Chondrocyte (in vitro differentiated cells): Measurements from ENCODE around the gene ST7L. TPM values are rescaled to one million over a fixed set of nuclear protein-coding genes. Genes with fewer than 3 reads are reported as not detected.

ENCODE experiments used
- DNase-seq: peaks from one replicate; pipeline ENCODE4 v3.0.0; 2021; ENCODE audit warnings: mixed read lengths, low spot score
- H3K27ac Mint-ChIP-seq: one replicate; pipeline ENCODE4 v1.8.0; 2021; ENCODE audit warnings: mild to moderate bottlenecking, moderate library complexity, mixed read lengths; ENCODE audit not compliant: unreplicated experiment
- H3K27me3 Mint-ChIP-seq: 2 replicates; pipeline ENCODE4 v1.8.0; 2021; ENCODE audit warnings: low read depth, mixed read lengths
- H3K36me3 Mint-ChIP-seq: 2 replicates; pipeline ENCODE4 v1.8.0; 2021; ENCODE audit warnings: low read depth, mixed read lengths
- H3K4me1 Mint-ChIP-seq: 2 replicates; pipeline ENCODE4 v1.8.0; 2021; ENCODE audit warnings: low read depth, mild to moderate bottlenecking, mixed read lengths
- H3K4me3 Mint-ChIP-seq: one replicate; pipeline ENCODE4 v1.8.0; 2021; ENCODE audit warnings: mild to moderate bottlenecking, moderate library complexity, mixed read lengths; ENCODE audit not compliant: unreplicated experiment
- H3K9me3 Mint-ChIP-seq: 2 replicates; pipeline ENCODE4 v1.8.0; 2021; ENCODE audit warnings: low read depth, mixed read lengths
- CTCF ChIP-seq: fragments of 200-600 bp; sonication (generic); IDR thresholded peaks from 2 replicates; pipeline ENCODE4 v1.5.0; 2021; ENCODE audit warnings: antibody characterized with exemption, mild to moderate bottlenecking, moderate library complexity
- long read RNA-seq: library from polyadenylated mRNA; stranded (forward); transcript quantifications from one replicate; pipeline ENCODE4 v2.0.0, GENCODE V29; 2021
- total RNA-seq: library from RNA; stranded (reverse); gene quantifications from 3 replicates; pipeline ENCODE4 v1.2.1, GENCODE V29; 2021

ST7L gene
- total RNA-seq: 14.4 to 19.9 TPM (median 15.9 TPM) in 3 replicates
- long read RNA-seq, full-length matches to known transcripts: 9 of 25 reads
- long read RNA-seq, partial matches to known transcripts: 6 of 25 reads
- long read RNA-seq, other reads (novel, unspliced or antisense): 10 of 25 reads

GRCh38 chr1:112618721-112619517, at the start of gene ST7L:
Gene ST7L, minus strand, starts transcription at chr1:112619141. Its CDS starts 28 bp downstream, at chr1:112619113.
- H3K36me3 Mint-ChIP-seq: no peaks in the 10 kb centered on the region
- DNase-seq: no peak
- H3K27me3 Mint-ChIP-seq: no peaks in the 10 kb centered on the region
- peak within 1 kb of the TSS; percentile 99 for H3K27ac Mint-ChIP-seq
- TF ChIP-seq CTCF: no peak
- H3K9me3 Mint-ChIP-seq: no peaks in the 10 kb centered on the region
- H3K4me1 Mint-ChIP-seq: peaks cover 44% of the 10 kb centered on the region
- peak within 1 kb of the TSS; percentile 98 for H3K4me3 Mint-ChIP-seq

- no peaks in the 10 kb centered on the region for H3K9me3 Mint-ChIP-seq
- H3K4me1 Mint-ChIP-seq: peaks cover 7% of the 10 kb centered on the region
- H3K36me3 Mint-ChIP-seq: peaks cover 40% of the 10 kb centered on the region
- H3K27ac Mint-ChIP-seq: no peak overlapping the region
- no peak for DNase-seq
- TF ChIP-seq CTCF: no peak
- no peaks in the 10 kb centered on the region for H3K27me3 Mint-ChIP-seq
- no peak overlapping the region for H3K4me3 Mint-ChIP-seq
These were observed 48.0 kb upstream of the ST7L start for GRCh38 chr1:112666946-112667345.

GRCh38 chr1:112665857-112666256, 46.9 kb upstream of the ST7L start:
- DNase-seq: no peak
- H3K4me3 Mint-ChIP-seq: no peak overlapping the region
- H3K4me1 Mint-ChIP-seq: peaks cover 7% of the 10 kb centered on the region
- no peaks in the 10 kb centered on the region for H3K9me3 Mint-ChIP-seq
- H3K27me3 Mint-ChIP-seq: no peaks in the 10 kb centered on the region
- H3K27ac Mint-ChIP-seq: no peak overlapping the region
- TF ChIP-seq CTCF: no peak
- H3K36me3 Mint-ChIP-seq: peaks cover 44% of the 10 kb centered on the region

- Mint-ChIP-seq H3K4me1 (peaks cover 11% of the 10 kb centered on the region), H3K27ac (no peak overlapping the region), H3K27me3 (no peaks in the 10 kb centered on the region), H3K36me3 (peaks cover 18% of the 10 kb centered on the region), H3K9me3 (no peaks in the 10 kb centered on the region), H3K4me3 (no peak overlapping the region)
- no peak for DNase-seq
- no peak for TF ChIP-seq CTCF
These were observed 32.3 kb upstream of the ST7L start for GRCh38 chr1:112651205-112651604.

GRCh38 chr1:112646225-112646624, 27.3 kb upstream of the ST7L start:
- Mint-ChIP-seq H3K4me3 (no peak overlapping the region), H3K4me1 (peaks cover 4% of the 10 kb centered on the region), H3K9me3 (no peaks in the 10 kb centered on the region), H3K27ac (no peak overlapping the region), H3K36me3 (peaks cover 17% of the 10 kb centered on the region), H3K27me3 (no peaks in the 10 kb centered on the region)
- DNase-seq: no peak
- TF ChIP-seq CTCF: no peak
